Effector CD8-positive, alpha-beta T cell (primary cell): ENCODE measurements around the gene FBXO11.
"Not testable (repeated sequence)": the region's sequence is repeated elsewhere in the genome, so short reads cannot be mapped to it uniquely, and the experiment has no call there.

ENCODE experiments used
- DNase-seq: peaks from one replicate; lab custom pipeline; 2025; lab: John Stamatoyannopoulos, UW
- total RNA-seq, 4 experiments: gene quantifications; one replicate each; lab custom pipeline; 2026; lab: John Stamatoyannopoulos, UW

The FBXO11 gene
- 119 to 128 (median 123) reads per million in 4 experiments for total RNA-seq

- peak; percentile 95 for DNase-seq
Measured at GRCh38 chr2:47906157-47907038, at the start of gene FBXO11. FBXO11 (minus strand) TSS chr2:47906498; CDS start chr2:47905720, 778 bp downstream.

GRCh38 chr2:47950340-47951301, 44.3 kb upstream of the FBXO11 start:
- DNase-seq: no peak

- no peak for DNase-seq
Measured at GRCh38 chr2:47946593-47946992, 40.3 kb upstream of the FBXO11 start.

- no peak for DNase-seq
Measured at GRCh38 chr2:47945046-47945781, 38.9 kb upstream of the FBXO11 start.

- DNase-seq: no peak
Measured at GRCh38 chr2:47941936-47942335, 35.6 kb upstream of the FBXO11 start.

- no peak for DNase-seq
Measured at GRCh38 chr2:47937677-47938076, 31.4 kb upstream of the FBXO11 start.

GRCh38 chr2:47935071-47935470, 28.8 kb upstream of the FBXO11 start:
- no peak for DNase-seq

GRCh38 chr2:47918043-47918442, 11.7 kb upstream of the FBXO11 start:
- no peak for DNase-seq

GRCh38 chr2:47917276-47917961, 11.1 kb upstream of the FBXO11 start:
- no peak for DNase-seq

GRCh38 chr2:47916412-47916811, 10.1 kb upstream of the FBXO11 start:
- DNase-seq: no peak

GRCh38 chr2:47910662-47911061, 4.4 kb upstream of the FBXO11 start:
- not testable (repeated sequence) for DNase-seq

- no peak for DNase-seq
Measured at GRCh38 chr2:47908682-47909081, 2.4 kb upstream of the FBXO11 start.

GRCh38 chr2:47907039-47907781, 912 bp upstream of the FBXO11 start:
- DNase-seq: peak; percentile 12

GRCh38 chr2:47905386-47906156, 727 bp downstream of the FBXO11 start:
- peak; percentile 53 for DNase-seq

GRCh38 chr2:47903781-47904490, 2.4 kb downstream of the FBXO11 start:
- no peak for DNase-seq

GRCh38 chr2:47901892-47902291, 4.4 kb downstream of the FBXO11 start:
- DNase-seq: not testable (repeated sequence)

- DNase-seq: no peak
Measured at GRCh38 chr2:47900857-47901256, 5.4 kb downstream of the FBXO11 start.

- no peak for DNase-seq
Measured at GRCh38 chr2:47899915-47900816, 6.1 kb downstream of the FBXO11 start.
